Measurements from ENCODE around the gene LRP1B.

DNA sequence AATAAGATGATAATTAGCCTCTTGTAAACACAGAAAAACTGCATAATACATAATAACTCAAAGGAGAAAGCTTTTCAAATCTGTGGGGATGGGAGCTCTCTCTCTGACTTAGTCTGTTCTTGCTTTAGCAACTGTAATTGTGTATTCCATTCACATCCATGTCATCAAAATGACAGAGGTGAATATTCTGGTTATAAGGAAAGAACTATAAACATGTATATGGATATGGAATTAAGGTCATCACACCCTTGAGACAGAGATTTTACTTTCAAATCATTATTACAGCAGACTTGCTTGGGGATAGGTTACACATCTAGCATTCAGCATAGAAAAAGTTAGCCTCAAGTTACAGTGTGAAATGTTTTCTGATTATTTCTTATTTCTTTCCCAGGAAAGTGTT, 497.7 kb downstream of the LRP1B start:
- TF ChIP-seq EZH2phosphoT487 (IDR thresholded peaks at IDR 0.05; ENCODE audit: insufficient read depth, low read depth) (no peak), EZH2 (IDR thresholded peaks at IDR 0.05; ENCODE audit: insufficient read depth, poor library complexity, severe bottlenecking) (no peak)
